Glomerular endothelial cell (primary cell): ENCODE data around the gene DDAH1. TPM values are rescaled to one million over a fixed set of nuclear protein-coding genes. Genes with fewer than 3 reads are reported as not detected.

Experiments used
- DNase-seq: peaks from one replicate; pipeline ENCODE4 v3.0.0-alpha.2; 2011; ENCODE audit warnings: low read depth, low spot score; ENCODE audit errors: extremely low read depth
- total RNA-seq: library from RNA; depleted of rRNA; stranded (reverse); fragments of >200 nt; gene quantifications from 2 replicates; pipeline ENCODE4 v1.2.3, GENCODE V29; 2015

The DDAH1 gene
- total RNA-seq, 1 donor from 2014 or later, result 56.1 TPM

DNA sequence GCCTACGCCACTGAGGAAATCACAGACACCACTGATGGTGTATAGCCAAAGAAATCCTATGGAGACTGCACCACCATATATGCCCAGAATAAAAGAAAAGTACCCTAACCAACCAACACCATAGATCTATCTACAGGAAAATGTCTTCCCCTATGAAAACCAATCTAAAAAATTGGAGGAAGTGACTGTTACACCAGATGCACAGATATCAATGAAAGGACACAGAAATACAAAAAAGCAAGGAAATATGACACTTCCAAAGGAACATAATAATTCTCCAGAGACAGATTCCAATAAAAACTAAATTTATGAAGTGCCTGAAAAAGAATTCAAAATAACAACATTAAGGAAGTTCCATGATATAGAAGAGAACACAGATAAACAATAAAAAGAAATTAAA lies 131.8 kb downstream of the DDAH1 start:
- DNase-seq, result no peak

DNA sequence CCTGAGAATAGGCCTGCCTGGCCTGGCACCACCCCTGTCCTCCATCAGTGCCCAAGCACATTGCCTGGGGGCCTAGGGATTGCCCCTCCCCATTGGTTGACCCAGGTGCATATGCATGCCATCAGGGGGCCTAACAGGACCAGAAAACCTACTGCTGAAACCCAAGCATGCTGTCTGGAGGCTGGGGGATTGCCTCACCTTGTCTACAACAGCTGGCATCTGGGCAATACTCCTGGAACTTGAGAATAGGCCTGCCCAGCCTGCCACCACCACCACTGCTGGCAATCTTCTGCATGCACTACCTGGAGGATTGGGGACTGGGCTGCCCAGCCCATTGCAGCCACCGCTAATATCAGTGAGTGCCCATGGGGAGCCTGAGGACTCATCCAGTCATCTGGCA lies 132.4 kb downstream of the DDAH1 start:
- DNase-seq, result no peak

DNA sequence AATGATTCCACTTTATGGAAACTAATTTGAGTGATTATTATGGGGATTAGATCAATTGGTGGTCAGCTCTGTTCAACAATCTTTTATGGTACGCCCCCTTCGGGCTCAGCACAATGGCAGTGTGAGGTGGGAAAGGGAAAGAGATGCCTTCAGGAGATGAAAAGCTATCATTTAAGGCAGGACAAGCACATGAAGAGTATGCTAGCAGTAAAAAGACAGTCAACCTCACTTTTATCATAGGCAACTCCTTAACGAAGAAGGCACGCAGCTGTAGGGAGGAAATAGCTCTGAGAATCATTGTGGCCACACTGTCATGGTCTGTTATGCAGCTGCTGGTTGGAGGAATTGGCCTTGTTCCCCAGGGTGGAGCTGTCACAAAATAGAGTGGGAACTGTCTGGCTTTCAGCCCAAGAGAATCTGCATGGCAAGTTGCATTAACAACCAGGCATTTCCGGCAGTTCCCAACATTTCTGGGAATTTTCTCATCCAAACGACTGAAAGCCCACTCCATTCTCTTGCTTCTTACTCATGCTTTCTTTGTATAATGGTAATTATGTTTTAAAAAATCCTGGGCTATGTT lies 134.2 kb downstream of the DDAH1 start:
- peak; percentile 97 for DNase-seq

DNA sequence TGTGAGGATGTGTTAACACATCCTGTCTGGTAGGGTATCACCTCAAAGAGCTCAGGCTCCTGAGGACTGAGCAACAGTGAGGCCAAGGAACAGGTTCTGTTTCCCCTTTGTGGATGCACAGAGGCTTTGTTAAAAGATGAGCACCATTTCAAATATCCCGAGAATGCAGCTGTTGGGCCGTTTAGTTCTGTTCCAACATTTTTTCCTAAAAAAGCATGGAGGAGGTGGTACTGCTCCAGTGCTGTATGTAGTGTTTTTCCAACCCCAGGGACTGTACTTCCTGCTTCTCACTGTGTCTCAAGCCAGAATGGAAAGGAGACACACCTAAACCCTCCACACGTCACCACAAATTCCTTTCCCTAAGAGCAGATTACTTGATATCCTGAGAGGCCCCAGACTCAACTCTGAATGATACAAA lies 134.7 kb downstream of the DDAH1 start:
- DNase-seq, result no peak

DNA sequence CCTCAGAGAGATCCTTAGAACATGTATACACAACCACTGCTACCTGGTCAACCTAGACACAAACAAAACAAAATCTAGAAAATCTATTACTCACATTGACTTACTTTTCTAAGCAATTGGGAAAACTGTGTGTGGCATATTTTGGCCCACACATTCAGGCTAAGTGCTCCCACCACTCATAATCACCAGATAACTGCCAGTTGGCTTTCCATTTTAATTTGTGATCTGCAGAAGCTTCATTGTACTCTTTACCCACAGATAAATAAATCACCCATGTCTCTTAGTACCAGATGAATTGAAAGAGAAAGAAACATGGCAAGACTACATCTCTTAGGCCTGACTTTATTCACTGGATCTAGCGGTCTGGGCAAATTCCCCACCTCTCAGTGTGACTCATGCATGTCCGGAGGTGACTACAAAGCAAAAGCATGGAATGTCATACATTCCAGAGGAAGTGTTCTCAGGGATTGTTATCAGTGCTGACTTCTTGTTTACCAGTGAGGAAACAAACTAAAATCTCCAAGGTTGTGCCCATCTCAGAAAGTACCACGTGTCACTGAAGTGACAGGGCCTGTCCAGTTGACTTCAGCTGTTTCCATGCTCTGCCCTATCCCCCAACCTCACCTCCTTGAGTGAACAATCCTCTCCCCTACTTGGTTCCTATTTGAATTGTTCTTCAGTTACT lies 136.1 kb downstream of the DDAH1 start:
- peak; percentile 99 for DNase-seq

DNA sequence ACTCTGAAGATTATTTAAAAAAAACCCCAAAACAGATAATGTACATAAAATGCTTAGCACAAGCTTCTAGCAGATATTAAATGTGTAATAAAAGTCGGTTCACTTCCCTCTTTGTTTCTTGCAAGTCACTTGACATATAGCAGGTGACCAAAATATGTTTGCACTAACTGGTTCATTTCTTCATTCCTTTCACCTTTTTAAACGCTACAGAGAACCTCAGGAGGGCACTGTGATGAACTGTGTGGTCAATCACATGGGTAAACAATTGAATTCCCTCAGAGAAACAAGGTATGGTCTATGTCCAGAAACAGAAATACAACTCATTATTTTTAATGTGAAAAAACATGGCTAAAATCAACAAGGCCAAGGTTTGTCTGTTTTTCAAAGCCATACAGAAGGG lies 137.2 kb downstream of the DDAH1 start:
- DNase-seq, result no peak

DNA sequence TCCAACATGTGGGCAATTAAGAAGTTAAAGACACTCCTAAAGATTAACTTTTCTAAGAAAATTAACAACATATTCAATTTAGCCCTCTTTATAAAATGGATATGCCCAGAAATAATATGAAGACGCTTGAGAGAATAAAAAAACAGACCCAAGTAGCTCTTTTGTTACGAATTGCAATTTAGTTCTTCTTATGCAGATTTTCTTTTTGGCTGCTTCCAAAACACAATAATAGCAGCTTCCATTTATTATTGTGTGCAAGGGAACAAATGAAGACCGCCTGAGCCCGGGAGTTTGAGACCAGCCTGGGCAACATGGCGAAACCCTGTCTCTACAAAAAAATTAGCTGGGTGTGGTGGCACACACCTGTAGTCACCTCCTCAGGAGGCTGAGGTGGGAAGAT lies 138.1 kb downstream of the DDAH1 start:
- no peak for DNase-seq

DNA sequence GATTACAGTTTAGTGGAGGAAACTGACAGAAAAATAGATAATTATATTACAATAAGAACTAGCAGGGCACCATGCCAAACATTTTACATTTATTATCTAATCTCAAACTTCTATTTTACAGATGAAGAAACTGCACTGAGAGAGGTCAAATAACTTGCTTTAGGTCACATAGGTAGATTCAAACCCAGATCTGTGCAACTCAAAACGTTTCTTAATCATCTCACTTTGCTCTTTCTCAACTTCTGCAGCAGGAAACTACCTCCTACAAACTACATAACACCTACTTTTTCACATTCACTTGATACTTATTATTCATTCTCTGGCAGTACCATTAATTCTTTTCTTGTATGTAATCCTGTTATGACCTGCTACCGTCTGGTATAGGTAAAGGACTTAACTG lies 138.6 kb downstream of the DDAH1 start:
- DNase-seq, result no peak

DNA sequence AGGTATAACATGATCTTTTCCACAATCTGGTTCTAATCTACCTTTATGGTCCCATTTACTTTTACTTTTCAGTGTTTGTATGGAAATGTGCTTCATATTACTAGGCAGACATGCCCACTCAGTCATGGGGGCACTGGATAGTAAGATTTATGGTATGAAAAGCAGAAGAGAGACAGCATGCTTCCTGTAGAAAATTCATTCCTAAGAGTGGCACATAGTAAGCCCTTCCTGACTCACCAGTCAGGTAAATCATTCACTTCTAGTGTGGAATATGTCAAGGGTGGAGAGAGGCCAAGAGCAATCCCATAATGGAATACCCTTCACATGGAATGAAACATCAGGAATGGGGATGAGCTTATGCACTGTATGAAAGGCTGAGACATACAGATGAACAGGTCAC lies 139.0 kb downstream of the DDAH1 start:
- no peak for DNase-seq

DNA sequence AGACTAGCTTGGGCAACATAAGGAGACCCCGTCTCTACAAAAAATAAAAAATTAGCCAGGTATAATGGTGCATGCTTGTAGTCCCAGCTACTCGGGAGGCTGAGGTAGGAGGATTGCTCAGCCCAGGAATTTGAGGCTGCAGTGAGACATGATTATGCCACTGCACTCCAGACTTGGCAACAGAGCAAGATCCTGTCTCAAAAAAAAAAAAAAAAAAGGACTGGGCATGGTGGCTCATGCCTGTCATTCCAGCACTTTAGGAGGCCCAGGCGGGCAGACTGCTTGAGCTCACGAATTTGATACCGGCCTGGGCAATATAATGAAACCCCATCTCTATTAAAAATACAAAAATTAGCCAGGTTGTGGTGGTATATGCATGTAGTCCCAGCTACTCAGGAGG lies 141.2 kb downstream of the DDAH1 start:
- no peak for DNase-seq

DNA sequence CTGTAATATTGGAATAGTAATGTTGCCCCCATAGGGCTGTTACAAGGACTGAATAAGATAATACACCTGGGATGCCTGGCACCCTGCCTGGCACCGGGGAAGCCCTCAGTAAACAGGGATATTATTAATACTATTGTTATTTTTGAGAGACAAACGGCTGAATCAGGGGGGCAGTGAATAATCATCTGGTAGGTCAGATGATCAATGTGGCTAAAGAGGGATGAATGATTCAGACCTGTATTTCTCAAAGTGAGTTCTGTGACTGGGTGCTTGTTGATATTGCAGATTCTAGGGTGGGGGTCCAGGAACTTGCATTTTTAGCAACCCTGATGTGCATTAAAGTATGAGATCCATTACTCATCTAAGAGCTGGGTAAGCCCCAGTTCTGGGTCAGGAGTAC lies 142.3 kb downstream of the DDAH1 start:
- DNase-seq, result no peak

DNA sequence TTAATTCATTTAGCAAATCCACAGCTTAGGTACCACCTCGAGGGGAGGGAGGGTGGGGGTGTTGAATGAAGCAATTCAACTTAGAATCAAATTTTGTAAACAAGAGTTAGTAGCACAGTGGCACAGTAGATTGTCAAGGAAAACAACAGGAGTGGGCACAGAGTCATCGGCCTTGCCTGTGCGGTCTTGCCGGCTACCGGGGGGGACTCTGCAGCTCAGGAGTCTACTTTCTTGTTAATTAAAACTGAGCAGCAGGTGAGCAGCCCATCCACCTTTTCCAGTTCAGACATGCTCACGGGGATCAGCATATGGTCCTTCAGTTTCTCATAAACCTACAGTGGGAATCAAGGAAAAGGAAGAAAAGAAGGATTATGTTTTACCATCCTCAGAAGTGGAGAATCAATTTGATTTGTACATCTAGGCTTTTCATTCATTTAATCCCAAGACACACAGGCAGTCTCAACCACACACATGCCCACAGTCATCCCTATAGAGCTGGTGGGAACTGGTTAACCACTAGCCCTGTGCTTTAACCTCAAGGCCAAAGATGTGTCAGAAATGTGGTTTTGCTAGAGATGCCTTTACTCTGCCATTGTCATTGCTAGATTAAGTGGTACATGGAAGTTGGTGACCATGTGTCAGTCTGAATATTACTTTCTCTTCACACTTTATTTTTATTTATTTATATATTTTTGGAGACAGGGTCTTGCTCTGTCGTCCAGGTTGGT lies 143.6 kb downstream of the DDAH1 start:
- no peak for DNase-seq

DNA sequence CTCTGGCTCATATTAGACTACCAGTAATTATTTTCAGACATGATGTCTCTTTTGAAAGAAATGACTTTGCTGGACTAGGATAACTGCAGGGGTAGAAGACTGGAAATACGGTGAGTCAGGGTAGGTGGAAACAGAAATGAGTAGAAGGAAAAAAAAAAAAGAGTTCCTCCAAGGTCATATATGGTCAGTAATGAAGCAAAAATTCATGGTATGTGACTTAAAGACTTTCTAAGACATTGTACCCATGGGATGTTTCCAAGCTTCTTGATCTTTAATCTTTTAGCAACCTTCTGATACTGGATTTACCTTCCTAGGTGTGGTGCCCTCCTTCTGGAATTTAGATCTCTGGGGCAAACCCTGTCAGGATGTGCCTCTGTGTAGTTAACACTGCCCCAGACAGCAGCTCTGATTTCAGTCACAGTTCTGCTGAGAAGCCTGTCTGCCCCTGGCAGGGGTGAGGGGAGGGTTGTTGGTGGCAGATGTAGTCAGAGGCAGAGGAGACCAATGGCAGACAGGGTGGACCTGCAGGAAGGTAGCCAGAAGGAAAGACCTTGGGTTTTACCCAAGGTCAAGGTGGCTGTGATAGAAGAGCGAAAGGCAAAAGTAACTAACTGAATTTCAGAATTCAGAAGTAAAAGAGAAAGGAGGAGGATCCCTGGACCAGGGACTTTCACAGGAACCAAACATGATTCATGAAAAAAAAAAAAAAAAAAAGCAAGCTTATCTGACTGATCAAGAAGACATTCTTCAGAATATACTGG lies 144.4 kb downstream of the DDAH1 start:
- DNase-seq, result no peak

DNA sequence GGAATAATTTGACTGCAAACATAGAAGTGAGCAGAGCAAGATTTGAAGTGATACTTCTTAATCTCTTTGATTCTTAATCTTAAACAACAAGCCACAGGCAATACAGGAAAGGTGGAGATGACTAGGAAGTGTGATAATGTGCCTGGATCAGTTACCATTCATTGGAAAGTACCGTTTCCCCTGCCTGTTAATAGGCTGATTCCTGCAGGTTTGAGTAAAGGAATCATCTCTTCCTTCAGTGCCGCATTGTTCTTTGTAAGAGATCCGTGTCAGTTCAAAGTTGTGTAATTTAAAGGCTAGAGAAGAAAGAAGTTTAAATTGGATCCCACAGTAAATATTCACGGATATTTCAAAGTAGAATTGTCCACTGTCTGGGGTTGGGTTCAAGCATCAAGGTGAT lies 145.0 kb downstream of the DDAH1 start:
- DNase-seq, result no peak

DNA sequence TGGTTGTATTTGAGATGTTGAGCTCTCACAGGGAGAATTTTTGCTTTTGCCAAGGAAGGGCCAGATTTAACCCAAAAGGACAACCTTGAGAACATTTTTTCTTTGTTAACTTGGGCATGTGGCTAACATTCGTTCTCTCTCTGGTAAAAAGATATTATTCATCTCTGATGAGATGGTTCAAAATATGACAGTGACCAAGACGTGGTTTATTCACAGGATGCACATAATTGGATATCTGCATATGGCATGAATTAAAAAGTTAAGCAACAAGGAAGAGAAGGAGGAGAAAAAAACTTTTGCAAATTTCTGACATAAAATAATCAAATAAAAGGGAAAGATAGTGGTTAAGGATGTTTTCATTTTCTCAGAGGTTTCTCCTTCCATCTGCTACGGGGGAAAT lies 145.5 kb downstream of the DDAH1 start:
- DNase-seq, result no peak

DNA sequence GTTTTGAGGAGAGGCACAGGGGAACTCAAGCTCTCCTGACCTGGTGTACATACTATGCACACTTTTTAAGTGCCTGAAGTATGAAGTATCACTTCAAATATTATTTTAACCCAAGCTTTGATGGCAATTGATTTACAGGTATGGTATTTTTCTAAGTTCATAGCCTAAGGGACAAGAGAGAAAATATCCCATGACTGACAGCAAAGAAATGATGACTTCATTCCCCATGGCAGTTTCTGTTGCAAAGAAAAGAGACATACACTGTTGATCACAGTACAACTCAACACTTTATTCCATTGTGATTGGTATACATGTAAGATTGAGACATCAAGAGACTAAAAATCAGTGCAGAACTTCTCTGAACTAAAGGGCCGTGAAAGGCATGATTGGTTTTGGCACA lies 146.7 kb downstream of the DDAH1 start:
- DNase-seq, result no peak

DNA sequence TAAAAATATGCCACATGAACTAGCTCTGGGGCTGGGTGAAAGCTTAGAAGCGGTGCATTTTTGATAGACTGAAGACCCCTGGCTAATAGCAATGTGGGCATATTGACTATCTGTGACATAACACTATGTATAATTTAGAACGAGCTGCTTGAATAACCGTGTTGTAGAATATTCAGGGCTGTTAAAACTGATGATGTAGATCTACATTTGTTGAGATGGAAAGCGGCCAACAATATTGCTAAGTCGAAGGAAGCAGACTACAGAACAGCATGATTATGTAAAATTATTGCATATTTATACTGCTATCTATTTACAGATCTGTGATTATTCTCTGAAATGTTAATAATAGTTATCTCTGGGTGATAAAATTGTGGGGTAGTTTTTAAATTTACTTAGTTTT lies 147.4 kb downstream of the DDAH1 start:
- no peak for DNase-seq

DNA sequence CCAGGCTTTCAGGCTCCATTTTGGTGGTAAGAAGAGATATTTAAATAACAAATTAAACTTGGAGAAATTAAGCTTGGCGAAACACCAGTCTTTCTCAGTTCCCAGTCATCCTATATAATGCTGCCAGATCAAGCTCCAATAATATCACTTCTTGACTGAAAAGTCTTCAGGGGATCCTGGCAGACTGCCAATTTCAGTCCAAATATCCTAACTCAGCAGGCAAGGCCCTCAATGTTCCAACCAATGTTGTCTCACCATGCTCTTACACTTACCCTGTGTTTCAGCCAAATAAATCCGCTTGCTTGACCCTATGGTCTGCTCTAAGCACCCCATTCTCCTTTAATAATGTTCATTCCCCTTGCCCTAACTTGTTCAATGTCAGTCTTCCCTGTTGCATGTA lies 148.6 kb downstream of the DDAH1 start:
- no peak for DNase-seq

DNA sequence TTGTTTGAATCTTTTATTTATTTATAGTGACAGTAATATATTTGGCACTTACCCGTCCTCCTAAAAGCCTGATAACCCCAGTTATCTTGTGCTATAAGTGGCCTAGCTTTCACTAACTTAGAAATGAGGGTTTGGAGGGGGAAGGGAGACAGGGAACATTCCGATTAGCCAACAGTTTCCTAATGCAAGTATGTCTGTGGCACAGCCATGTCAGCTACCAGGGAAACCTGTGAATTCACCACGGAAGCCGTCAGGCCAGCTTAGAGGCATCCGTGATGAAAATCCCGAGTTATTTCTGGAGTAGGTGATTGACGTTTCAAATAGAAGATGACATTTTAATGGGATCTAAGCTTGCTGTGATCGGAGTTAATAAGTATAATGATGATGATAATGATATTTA lies 149.2 kb downstream of the DDAH1 start:
- no peak for DNase-seq

DNA sequence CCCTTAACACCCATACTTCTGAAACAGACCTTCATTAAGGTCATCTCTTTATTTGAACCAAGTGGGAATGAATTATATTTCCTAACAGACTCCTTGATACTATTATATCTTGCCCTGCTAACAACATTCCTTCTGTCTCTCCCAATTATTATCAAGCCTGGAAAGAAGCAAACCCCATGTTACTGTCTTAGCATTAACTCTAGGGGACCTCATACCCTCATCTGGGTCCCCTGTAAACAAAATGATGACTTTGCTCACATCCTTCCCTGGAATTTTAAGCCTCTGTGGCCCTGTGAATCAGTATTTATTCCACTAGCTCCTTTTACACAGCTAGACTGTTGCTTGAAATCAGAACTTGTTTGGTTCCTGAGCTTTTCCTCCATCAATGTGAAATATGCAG lies 150.2 kb downstream of the DDAH1 start:
- no peak for DNase-seq

DNA sequence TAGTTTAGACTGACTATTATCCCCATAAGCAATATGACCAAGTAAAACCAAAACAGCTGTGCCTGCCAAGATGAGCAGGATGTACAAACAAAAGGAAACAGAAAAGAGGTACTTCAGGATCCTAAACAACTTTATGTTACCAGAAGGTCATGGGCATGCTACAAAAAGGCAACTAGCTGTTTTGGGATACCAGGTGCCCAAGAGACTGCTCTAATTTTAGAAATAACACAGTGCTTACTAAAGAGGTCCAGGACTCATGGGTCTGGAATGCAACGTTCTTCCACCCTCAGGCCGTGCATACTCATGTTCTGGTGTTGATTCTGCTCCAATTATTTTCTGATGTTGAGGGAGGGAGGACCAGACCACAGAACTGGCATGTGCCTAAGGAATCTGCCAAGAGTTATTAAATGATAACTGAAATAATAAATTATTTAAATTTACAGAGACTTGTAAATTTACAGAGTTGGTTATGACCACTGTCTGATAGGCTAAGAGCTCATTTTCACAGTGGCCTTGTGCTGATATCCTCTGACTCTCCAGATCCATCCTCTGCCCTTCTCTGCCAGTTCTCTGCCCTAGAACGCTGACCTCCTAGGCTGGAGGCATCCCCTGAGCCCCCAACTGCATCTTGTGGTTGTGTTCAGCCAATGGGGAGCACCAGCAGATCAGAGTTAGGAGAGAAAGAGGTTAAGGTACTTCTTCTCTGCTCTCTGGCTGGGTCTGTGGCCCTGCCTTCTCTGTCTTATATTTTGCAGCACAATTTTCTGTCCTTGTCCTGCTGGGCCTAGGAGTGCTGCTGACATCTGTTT lies 150.9 kb downstream of the DDAH1 start:
- DNase-seq, result no peak
